Memory B cell (primary cell): ENCODE results near the gene CDK14.
"Not testable (repeated sequence)": the region's sequence is repeated elsewhere in the genome, so short reads cannot be mapped to it uniquely, and the experiment has no call there.

Experiments
- ATAC-seq: fragments of 150-1000 bp; cut with Tn5 transposase; 2 replicates; pipeline ENCODE4 v1.10.0; 2021; ENCODE audit warnings: low read depth, mild to moderate bottlenecking, moderate library complexity
- DNase-seq, 2 donors: peaks; one replicate each; pipeline ENCODE4 v3.0.0; 2022; ENCODE audit warnings: low spot score in 2 of 2
- H3K27ac Mint-ChIP-seq: one replicate; pipeline ENCODE4 v1.8.0; 2022; ENCODE audit warnings: mild to moderate bottlenecking, moderate library complexity, mixed read lengths
- H3K27me3 Mint-ChIP-seq: one replicate; pipeline ENCODE4 v1.8.0; 2022; ENCODE audit warnings: mixed read lengths
- H3K36me3 Mint-ChIP-seq: one replicate; pipeline ENCODE4 v1.8.0; 2022; ENCODE audit warnings: mild to moderate bottlenecking, mixed read lengths
- H3K4me1 Mint-ChIP-seq: one replicate; pipeline ENCODE4 v1.8.0; 2022; ENCODE audit warnings: mixed read lengths
- H3K4me3 Mint-ChIP-seq: one replicate; pipeline ENCODE4 v1.8.0; 2022; ENCODE audit warnings: mild to moderate bottlenecking, moderate library complexity, mixed read lengths
- H3K9me3 Mint-ChIP-seq: one replicate; pipeline ENCODE4 v1.8.0; 2022; ENCODE audit warnings: mixed read lengths

Gene CDK14

GRCh38 chr7:90919816-90920215 lies 323.7 kb downstream of the CDK14 start:
- H3K4me3 Mint-ChIP-seq = no peak overlapping the region
- H3K27ac Mint-ChIP-seq = no peak overlapping the region
- H3K4me1 Mint-ChIP-seq = peaks cover 2% of the 10 kb centered on the region
- DNase-seq = no peak
- no peak for ATAC-seq
- H3K27me3 Mint-ChIP-seq = no peaks in the 10 kb centered on the region
- peaks cover 21% of the 10 kb centered on the region for H3K36me3 Mint-ChIP-seq
- no peaks in the 10 kb centered on the region for H3K9me3 Mint-ChIP-seq

GRCh38 chr7:90920336-90920735 lies 324.2 kb downstream of the CDK14 start:
- DNase-seq (no peak), ATAC-seq (no peak)
- Mint-ChIP-seq H3K27ac (no peak overlapping the region), H3K4me1 (no peaks in the 10 kb centered on the region), H3K27me3 (no peaks in the 10 kb centered on the region), H3K9me3 (no peaks in the 10 kb centered on the region), H3K36me3 (peaks cover 23% of the 10 kb centered on the region), H3K4me3 (no peak overlapping the region)

- Mint-ChIP-seq H3K36me3 (peaks cover 26% of the 10 kb centered on the region), H3K27ac (peak overlapping the region; percentile 47), H3K9me3 (no peaks in the 10 kb centered on the region), H3K4me1 (peaks cover 5% of the 10 kb centered on the region), H3K4me3 (no peak overlapping the region), H3K27me3 (no peaks in the 10 kb centered on the region)
- DNase-seq (no peak), ATAC-seq (no peak)
These were observed 327.4 kb downstream of the CDK14 start for GRCh38 chr7:90923541-90923997.

GRCh38 chr7:90928700-90929424 lies 332.7 kb downstream of the CDK14 start:
- peak overlapping the region; percentile 79 for H3K27ac Mint-ChIP-seq
- DNase-seq = peak in 1 of 2 donors; percentile 22
- ATAC-seq = peak; percentile 59

GRCh38 chr7:90931986-90932916 lies 336.1 kb downstream of the CDK14 start:
- Mint-ChIP-seq H3K9me3 (no peaks in the 10 kb centered on the region), H3K4me3 (no peak overlapping the region), H3K27ac (peak overlapping the region; percentile 58), H3K27me3 (no peaks in the 10 kb centered on the region), H3K4me1 (peaks cover 25% of the 10 kb centered on the region), H3K36me3 (peaks cover 30% of the 10 kb centered on the region)
- no peak for DNase-seq
- ATAC-seq = no peak

More at GRCh38 chr7:90928700-90929424, 332.7 kb downstream of the CDK14 start:
- H3K9me3 Mint-ChIP-seq, H3K27me3 Mint-ChIP-seq: not testable (repeated sequence)
- H3K4me1 Mint-ChIP-seq = peaks cover 19% of the 10 kb centered on the region
- H3K36me3 Mint-ChIP-seq = peaks cover 28% of the 10 kb centered on the region
- peak overlapping the region; percentile 63 for H3K4me3 Mint-ChIP-seq

- peak overlapping the region; percentile 11 for H3K27ac Mint-ChIP-seq
- peaks cover 26% of the 10 kb centered on the region for H3K36me3 Mint-ChIP-seq
- no peak for ATAC-seq
These were observed 336.9 kb downstream of the CDK14 start for GRCh38 chr7:90933041-90933440.

GRCh38 chr7:90933984-90934383 lies 337.9 kb downstream of the CDK14 start:
- Mint-ChIP-seq H3K36me3 (peaks cover 25% of the 10 kb centered on the region), H3K9me3 (no peaks in the 10 kb centered on the region), H3K4me1 (peaks cover 20% of the 10 kb centered on the region), H3K27ac (peak overlapping the region; percentile 11), H3K4me3 (no peak overlapping the region), H3K27me3 (no peaks in the 10 kb centered on the region)
- no peak for ATAC-seq
- no peak for DNase-seq

More at GRCh38 chr7:90933041-90933440, 336.9 kb downstream of the CDK14 start:
- Mint-ChIP-seq H3K9me3 (no peaks in the 10 kb centered on the region), H3K4me3 (no peak overlapping the region), H3K4me1 (peaks cover 23% of the 10 kb centered on the region), H3K27me3 (no peaks in the 10 kb centered on the region)
- no peak for DNase-seq

GRCh38 chr7:90938371-90938770 lies 342.2 kb downstream of the CDK14 start:
- Mint-ChIP-seq H3K4me1 (peaks cover 13% of the 10 kb centered on the region), H3K4me3 (no peak overlapping the region), H3K9me3 (no peaks in the 10 kb centered on the region), H3K27ac (no peak overlapping the region), H3K36me3 (peaks cover 21% of the 10 kb centered on the region), H3K27me3 (no peaks in the 10 kb centered on the region)
- no peak for DNase-seq
- no peak for ATAC-seq

GRCh38 chr7:90939666-90940065 lies 343.5 kb downstream of the CDK14 start:
- no peak overlapping the region for H3K27ac Mint-ChIP-seq
- H3K27me3 Mint-ChIP-seq = no peaks in the 10 kb centered on the region
- DNase-seq (no peak), ATAC-seq (no peak)
- no peak overlapping the region for H3K4me3 Mint-ChIP-seq
- H3K36me3 Mint-ChIP-seq = peaks cover 20% of the 10 kb centered on the region
- no peaks in the 10 kb centered on the region for H3K9me3 Mint-ChIP-seq
- peaks cover 5% of the 10 kb centered on the region for H3K4me1 Mint-ChIP-seq

- peaks cover 23% of the 10 kb centered on the region for H3K36me3 Mint-ChIP-seq
- peaks cover 12% of the 10 kb centered on the region for H3K4me1 Mint-ChIP-seq
- no peaks in the 10 kb centered on the region for H3K27me3 Mint-ChIP-seq
- H3K9me3 Mint-ChIP-seq = no peaks in the 10 kb centered on the region
- ATAC-seq = no peak
- H3K27ac Mint-ChIP-seq = no peak overlapping the region
- no peak overlapping the region for H3K4me3 Mint-ChIP-seq
- DNase-seq = no peak
These were observed 347.9 kb downstream of the CDK14 start for GRCh38 chr7:90944021-90944420.

GRCh38 chr7:90945104-90945787 lies 349.1 kb downstream of the CDK14 start:
- H3K4me1 Mint-ChIP-seq = peaks cover 12% of the 10 kb centered on the region
- peaks cover 26% of the 10 kb centered on the region for H3K36me3 Mint-ChIP-seq
- no peak overlapping the region for H3K4me3 Mint-ChIP-seq
- DNase-seq (no peak), ATAC-seq (no peak)
- peak overlapping the region; percentile 52 for H3K27ac Mint-ChIP-seq
- H3K27me3 Mint-ChIP-seq = no peaks in the 10 kb centered on the region
- H3K9me3 Mint-ChIP-seq = no peaks in the 10 kb centered on the region

GRCh38 chr7:90946730-90947501 lies 350.8 kb downstream of the CDK14 start:
- peak overlapping the region; percentile 64 for H3K27ac Mint-ChIP-seq
- H3K27me3 Mint-ChIP-seq = no peaks in the 10 kb centered on the region
- peaks cover 25% of the 10 kb centered on the region for H3K36me3 Mint-ChIP-seq
- H3K4me3 Mint-ChIP-seq = no peak overlapping the region
- no peaks in the 10 kb centered on the region for H3K9me3 Mint-ChIP-seq
- DNase-seq = no peak
- no peak for ATAC-seq
- peaks cover 14% of the 10 kb centered on the region for H3K4me1 Mint-ChIP-seq

GRCh38 chr7:90948085-90948484 lies 352.0 kb downstream of the CDK14 start:
- Mint-ChIP-seq H3K4me1 (peaks cover 17% of the 10 kb centered on the region), H3K4me3 (no peak overlapping the region), H3K27ac (no peak overlapping the region), H3K27me3 (no peaks in the 10 kb centered on the region), H3K9me3 (no peaks in the 10 kb centered on the region), H3K36me3 (peaks cover 23% of the 10 kb centered on the region)
- ATAC-seq (no peak), DNase-seq (no peak)
